Glutamatergic neuron (in vitro differentiated cells): Measurements from ENCODE around the gene NR6A1. TPM values are rescaled to one million over a fixed set of nuclear protein-coding genes. Genes with fewer than 3 reads are reported as not detected.

ENCODE experiments used
- DNase-seq: peaks from one replicate; pipeline ENCODE4 v3.0.0; 2022
- H3K27ac Mint-ChIP-seq: one replicate; pipeline ENCODE4 v1.8.0; 2020; ENCODE audit warnings: mild to moderate bottlenecking, mixed read lengths, inconsistent platforms; ENCODE audit not compliant: unreplicated experiment
- H3K27me3 Mint-ChIP-seq: one replicate; pipeline ENCODE4 v1.8.0; 2020; ENCODE audit warnings: mild to moderate bottlenecking, moderate library complexity, mixed read lengths, inconsistent platforms; ENCODE audit not compliant: unreplicated experiment
- H3K36me3 Mint-ChIP-seq: one replicate; pipeline ENCODE4 v1.8.0; 2020; ENCODE audit warnings: mild to moderate bottlenecking, mixed read lengths, inconsistent platforms; ENCODE audit not compliant: unreplicated experiment
- H3K4me1 Mint-ChIP-seq: one replicate; pipeline ENCODE4 v1.8.0; 2020; ENCODE audit warnings: mild to moderate bottlenecking, low read depth, mixed read lengths, inconsistent platforms; ENCODE audit not compliant: unreplicated experiment
- H3K4me3 Mint-ChIP-seq: one replicate; pipeline ENCODE4 v1.8.0; 2020; ENCODE audit warnings: mild to moderate bottlenecking, mixed read lengths, inconsistent platforms; ENCODE audit not compliant: unreplicated experiment
- H3K9me3 Mint-ChIP-seq: one replicate; pipeline ENCODE4 v1.8.0; 2020; ENCODE audit warnings: mild to moderate bottlenecking, moderate library complexity, mixed read lengths, inconsistent platforms; ENCODE audit not compliant: unreplicated experiment
- total RNA-seq: library from RNA; stranded (reverse); fragmentation: NEBNext Ultra II Directional; extraction: Animal tissue kit (Norgen Biotek cat#: 25700); gene quantifications from one replicate; pipeline ENCODE4 v1.2.1, GENCODE V29; 2021; ENCODE audit not compliant: unreplicated experiment
- TF ChIP-seq, protein P1 (sequence below): fragments of 200-600 bp; sonication (generic); IDR thresholded peaks from one replicate; pipeline ENCODE4 v1.5.0; 2021; ENCODE audit not compliant: partially characterized antibody, unreplicated experiment

NR6A1 gene
- total RNA-seq, 1 donor from 2014 or later: 51.0 TPM

DNA sequence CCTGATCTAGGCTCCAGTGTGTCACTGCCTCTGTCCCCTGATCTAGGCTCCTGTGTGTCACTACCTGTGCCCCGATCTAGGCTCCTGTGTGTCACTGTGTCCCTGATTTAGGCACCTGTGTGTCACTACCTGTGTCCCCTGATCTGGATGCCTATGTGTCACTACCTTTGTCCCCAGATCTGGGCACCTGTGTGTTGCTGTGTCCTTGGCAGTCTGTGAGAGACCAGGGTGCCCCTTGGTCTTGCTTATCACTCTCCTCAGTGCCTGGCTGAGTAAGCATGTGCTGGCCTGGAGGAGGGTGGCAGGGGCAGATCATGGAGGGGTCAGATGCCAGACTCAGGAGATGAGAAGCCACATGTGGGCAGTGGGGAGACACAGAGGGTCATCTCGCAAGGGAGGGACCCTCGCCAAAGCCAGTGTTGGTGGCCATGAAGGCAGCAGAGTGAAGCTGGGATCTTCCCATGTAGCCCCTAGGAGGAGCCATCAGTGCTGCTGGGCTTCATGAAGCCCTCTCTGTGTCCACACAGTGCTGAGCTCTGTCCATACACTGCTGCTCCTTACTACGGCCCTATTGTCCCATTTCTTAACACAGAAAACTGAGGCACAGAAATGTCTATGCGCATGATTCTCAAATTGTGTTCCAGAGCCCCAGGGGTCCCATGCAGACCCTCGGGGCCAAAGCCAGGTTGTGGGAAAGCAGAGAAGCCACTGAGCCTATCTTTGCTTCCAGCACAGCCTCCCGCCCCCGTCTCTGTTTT lies 21.3 kb upstream of the NR6A1 start:
- no peak overlapping the region for H3K4me3 Mint-ChIP-seq
- no peak overlapping the region for H3K27ac Mint-ChIP-seq
- H3K36me3 Mint-ChIP-seq: no peaks in the 10 kb centered on the region
- no peak for DNase-seq
- no peaks in the 10 kb centered on the region for H3K4me1 Mint-ChIP-seq
- no peaks in the 10 kb centered on the region for H3K9me3 Mint-ChIP-seq
- TF ChIP-seq, protein P1, sequence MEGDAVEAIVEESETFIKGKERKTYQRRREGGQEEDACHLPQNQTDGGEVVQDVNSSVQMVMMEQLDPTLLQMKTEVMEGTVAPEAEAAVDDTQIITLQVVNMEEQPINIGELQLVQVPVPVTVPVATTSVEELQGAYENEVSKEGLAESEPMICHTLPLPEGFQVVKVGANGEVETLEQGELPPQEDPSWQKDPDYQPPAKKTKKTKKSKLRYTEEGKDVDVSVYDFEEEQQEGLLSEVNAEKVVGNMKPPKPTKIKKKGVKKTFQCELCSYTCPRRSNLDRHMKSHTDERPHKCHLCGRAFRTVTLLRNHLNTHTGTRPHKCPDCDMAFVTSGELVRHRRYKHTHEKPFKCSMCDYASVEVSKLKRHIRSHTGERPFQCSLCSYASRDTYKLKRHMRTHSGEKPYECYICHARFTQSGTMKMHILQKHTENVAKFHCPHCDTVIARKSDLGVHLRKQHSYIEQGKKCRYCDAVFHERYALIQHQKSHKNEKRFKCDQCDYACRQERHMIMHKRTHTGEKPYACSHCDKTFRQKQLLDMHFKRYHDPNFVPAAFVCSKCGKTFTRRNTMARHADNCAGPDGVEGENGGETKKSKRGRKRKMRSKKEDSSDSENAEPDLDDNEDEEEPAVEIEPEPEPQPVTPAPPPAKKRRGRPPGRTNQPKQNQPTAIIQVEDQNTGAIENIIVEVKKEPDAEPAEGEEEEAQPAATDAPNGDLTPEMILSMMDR: no peak
- H3K27me3 Mint-ChIP-seq: no peaks in the 10 kb centered on the region

DNA sequence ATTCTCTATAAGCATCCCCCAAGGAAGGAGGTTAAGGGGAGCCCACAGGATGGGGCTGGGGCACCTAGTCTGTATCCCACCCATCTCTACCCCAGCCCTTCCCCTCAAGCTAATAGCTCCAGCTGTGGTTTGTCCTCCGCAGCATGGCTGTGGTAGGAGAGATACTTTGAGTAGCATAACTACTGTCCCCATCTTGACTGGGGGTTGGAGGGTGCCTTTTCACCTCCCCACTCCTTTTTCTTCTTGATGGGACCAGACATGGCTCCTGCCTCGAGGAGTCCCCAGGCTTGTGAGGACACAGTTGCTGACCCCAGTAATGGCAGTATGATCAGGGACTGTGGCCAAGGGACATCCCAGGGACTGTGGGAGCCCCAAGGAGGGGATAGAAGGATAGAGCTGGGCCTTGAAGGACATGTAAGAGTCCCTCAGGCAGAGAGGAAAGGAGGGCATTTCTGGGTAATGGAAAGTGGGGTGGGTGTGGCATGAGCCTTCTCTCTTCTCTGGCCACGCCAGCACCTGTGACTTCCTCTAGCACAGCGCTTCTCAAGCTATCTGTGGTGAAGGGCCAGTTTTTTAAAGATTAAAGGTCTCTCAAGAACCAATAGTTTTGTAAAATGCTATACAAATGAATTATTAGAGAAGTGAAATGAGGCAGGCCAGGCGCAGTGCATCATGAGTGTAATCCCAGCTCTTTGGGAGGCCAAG lies 19.8 kb upstream of the NR6A1 start:
- H3K4me1 Mint-ChIP-seq: no peaks in the 10 kb centered on the region
- no peaks in the 10 kb centered on the region for H3K9me3 Mint-ChIP-seq
- DNase-seq: no peak
- H3K4me3 Mint-ChIP-seq: no peak overlapping the region
- H3K27ac Mint-ChIP-seq: no peak overlapping the region
- TF ChIP-seq, protein P1: no peak
- H3K27me3 Mint-ChIP-seq: no peaks in the 10 kb centered on the region
- no peaks in the 10 kb centered on the region for H3K36me3 Mint-ChIP-seq

DNA sequence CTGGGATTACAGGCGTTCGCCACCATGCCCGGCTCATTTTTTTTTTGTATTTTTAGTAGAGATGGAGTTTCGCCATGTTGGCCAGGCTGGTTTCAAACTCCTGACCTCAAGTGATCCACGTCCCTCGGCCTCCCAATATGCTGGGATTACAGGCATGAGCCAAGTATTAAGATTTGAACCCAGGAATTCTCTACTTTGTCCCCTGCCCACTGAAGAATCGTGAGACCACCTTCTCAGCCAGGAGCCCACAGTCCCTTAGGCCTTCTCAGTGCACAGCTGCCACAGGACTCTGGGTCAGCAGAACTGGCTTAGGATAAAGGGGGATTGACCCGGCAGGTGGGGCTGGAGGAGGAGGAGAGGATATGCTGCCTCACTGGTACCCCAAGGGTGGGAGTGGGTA lies 19.2 kb upstream of the NR6A1 start:
- DNase-seq: no peak
- no peak overlapping the region for H3K4me3 Mint-ChIP-seq
- H3K36me3 Mint-ChIP-seq: no peaks in the 10 kb centered on the region
- H3K27ac Mint-ChIP-seq: no peak overlapping the region
- no peaks in the 10 kb centered on the region for H3K4me1 Mint-ChIP-seq
- no peaks in the 10 kb centered on the region for H3K9me3 Mint-ChIP-seq
- H3K27me3 Mint-ChIP-seq: no peaks in the 10 kb centered on the region
- TF ChIP-seq, protein P1: no peak

DNA sequence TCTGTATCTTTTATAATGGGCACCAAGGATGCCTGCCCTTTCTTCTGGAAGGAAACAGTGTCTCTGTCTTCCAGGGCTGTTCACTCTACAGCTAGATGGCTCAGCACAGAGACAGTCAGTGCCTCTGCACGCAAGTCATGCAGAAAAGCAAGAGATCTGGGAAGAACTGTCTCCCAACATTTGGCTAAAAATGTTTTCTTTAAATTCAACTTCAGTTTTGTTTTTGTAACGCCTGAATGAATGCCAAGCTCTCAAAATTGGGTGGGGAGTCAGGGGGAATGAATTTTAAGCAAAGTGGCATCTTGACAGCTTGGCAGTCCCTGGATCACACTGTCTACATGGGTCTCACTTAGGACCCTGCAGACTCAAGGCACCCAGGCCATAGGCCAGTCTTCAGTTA lies 18.4 kb upstream of the NR6A1 start:
- no peak overlapping the region for H3K27ac Mint-ChIP-seq
- DNase-seq: no peak
- TF ChIP-seq, protein P1: no peak
- no peaks in the 10 kb centered on the region for H3K36me3 Mint-ChIP-seq
- H3K27me3 Mint-ChIP-seq: no peaks in the 10 kb centered on the region
- no peak overlapping the region for H3K4me3 Mint-ChIP-seq
- H3K9me3 Mint-ChIP-seq: no peaks in the 10 kb centered on the region
- no peaks in the 10 kb centered on the region for H3K4me1 Mint-ChIP-seq
